ENCODE measurements around the gene KRT13.

DNA sequence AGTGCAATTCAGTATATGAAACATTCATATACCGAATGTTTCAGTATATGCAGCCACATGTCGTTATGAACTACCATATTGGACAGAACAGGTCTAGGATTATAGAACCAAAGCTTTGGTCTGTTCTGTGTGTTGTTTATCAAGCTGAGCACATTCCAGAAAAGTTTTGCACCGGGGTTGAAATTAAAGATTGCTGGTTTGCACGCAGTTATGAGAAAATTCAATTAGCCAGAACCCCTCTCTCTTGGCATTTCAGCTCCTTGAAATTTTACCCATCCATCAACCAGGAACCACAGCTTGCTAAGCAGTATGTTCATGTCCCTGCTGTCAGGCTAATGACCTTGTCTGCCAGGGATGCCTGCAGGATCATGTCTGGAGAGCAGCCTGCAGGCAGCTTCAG, 47.7 kb downstream of the KRT13 start:
- TF ChIP-seq, protein P1, sequence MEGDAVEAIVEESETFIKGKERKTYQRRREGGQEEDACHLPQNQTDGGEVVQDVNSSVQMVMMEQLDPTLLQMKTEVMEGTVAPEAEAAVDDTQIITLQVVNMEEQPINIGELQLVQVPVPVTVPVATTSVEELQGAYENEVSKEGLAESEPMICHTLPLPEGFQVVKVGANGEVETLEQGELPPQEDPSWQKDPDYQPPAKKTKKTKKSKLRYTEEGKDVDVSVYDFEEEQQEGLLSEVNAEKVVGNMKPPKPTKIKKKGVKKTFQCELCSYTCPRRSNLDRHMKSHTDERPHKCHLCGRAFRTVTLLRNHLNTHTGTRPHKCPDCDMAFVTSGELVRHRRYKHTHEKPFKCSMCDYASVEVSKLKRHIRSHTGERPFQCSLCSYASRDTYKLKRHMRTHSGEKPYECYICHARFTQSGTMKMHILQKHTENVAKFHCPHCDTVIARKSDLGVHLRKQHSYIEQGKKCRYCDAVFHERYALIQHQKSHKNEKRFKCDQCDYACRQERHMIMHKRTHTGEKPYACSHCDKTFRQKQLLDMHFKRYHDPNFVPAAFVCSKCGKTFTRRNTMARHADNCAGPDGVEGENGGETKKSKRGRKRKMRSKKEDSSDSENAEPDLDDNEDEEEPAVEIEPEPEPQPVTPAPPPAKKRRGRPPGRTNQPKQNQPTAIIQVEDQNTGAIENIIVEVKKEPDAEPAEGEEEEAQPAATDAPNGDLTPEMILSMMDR (IDR thresholded peaks at IDR 0.05) = no peak
- no peak for TF ChIP-seq EZH2 (IDR thresholded peaks at IDR 0.05; ENCODE audit: borderline replicate concordance, insufficient read depth, low read depth, low read length, poor library complexity, severe bottlenecking)

Measured in B cell (primary cell).